ENCODE measurements around the gene LRRC56.
A peak's percentile ranks its signal among the peaks of the same experiment; 100 is the strongest.
"Not testable (repeated sequence)": the region's sequence is repeated elsewhere in the genome, so short reads cannot be mapped to it uniquely, and the experiment has no call there.

The LRRC56 gene

GRCh38 chr11:563066-563811 is 25.9 kb downstream of the LRRC56 start:
- intact Hi-C loops (cut with DNase I): loop anchor here (10.0 kb wide), 1 partner anchor 132 kb away; the partner anchor contains the start of genes DEAF1 and TMEM80
- no peak for DNase-seq

DNA sequence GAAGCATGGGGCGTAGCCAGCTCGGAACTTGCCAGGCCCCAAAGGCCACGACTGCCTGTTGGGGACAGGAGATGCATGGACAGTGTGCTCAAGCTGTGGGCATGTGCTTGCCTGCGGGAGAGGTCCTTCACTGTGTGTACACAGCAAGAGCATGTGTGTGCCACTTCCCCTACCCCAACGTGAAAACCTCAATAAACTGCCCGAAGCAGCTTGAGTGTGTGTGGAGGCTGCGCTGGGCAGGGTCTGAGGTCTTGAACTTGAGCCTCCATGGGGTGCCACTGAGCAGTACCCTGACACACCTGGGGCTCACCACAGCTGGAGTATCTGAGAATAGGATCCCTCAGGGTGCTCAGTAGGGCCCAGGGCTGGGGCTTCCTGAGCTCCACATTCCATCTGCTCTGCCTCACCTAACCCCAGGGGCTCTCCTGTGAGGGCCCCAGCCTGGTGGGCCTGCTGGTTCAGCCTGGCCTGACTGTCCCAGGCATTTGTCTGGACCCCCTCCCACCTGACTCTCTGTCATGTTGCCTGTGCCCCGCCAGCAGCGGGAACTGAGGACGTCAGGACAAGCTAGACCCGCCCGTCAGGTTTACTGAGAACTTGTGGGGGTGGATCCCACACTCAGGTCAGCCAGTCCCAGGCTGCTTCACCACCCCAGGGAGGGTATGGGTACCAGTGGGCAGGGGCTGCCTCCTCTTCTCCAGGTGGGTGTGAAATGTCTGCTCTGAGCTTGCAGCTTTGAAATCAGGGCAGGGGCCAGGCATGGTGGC is 26.7 kb downstream of the LRRC56 start:
- intact Hi-C loops (cut with DNase I): loop anchor here (10.0 kb wide), 1 partner anchor 131 kb away; the partner anchor contains the start of genes DEAF1 and TMEM80
- no peak for DNase-seq

DNA sequence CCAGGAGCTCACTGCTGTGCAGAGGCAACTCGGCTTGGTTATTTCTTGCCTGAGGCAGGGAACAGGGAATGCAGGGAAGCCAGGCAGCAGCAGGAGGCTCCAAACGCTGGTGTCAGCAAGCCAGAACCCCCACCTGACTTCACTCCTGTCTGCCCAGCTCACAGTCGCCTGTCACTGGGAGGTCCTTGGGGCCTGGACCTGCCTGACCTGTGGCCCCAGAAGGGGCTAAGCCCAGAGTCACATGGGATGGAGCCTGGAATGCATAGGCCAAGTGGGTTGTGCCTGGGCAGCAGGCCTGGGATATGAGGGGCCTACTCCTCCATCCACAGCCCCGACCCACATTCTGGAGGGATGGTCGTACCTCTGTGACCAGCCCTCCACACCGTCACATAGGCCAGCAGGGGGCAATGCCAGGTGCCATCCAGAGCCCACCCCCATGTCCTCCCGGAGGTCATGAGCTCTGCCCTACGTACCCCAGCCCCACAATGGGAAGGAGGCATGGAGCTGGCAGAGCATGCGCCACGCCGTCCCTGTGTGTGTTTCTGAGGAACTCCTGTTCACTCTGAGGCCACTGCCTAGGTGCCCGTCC is 28.7 kb downstream of the LRRC56 start:
- no peak for DNase-seq
- intact Hi-C loops (cut with DNase I): loop anchor here (10.0 kb wide), 1 partner anchor 129 kb away; the partner anchor contains the start of genes DEAF1 and TMEM80

DNA sequence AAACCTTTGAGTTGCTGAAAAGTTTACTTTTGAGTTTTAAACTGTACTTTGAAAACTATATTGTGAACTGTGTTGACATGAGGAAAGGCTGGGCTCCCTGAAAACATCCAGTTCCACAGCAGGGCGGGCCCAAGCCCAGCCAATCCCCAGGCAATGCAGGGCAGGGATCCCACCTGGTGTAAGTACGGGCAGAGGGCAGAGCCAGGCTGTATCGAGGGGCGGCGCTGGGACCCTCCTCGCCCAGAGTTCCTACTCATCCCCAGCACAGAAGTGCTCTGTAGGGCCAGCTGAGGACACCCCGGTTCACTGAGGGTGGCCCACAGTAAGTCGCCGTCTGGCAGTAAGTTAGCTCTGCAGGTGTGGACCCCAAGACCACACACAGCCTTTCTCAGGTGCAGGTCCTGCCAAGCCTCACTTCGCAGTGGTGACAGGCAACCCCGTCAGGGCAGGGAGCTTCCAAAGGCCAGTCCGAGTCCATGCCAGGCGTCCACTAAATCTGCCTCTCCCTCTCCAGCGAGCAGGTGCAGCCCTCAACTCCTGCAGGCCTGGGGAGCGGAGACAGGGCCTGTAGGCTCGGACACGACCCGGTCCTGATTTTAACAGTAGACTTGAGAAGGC is 29.8 kb downstream of the LRRC56 start:
- DNase-seq: no peak
- intact Hi-C loops (cut with DNase I): loop anchor here (10.0 kb wide), 1 partner anchor 128 kb away; the partner anchor contains the start of genes DEAF1 and TMEM80

DNA sequence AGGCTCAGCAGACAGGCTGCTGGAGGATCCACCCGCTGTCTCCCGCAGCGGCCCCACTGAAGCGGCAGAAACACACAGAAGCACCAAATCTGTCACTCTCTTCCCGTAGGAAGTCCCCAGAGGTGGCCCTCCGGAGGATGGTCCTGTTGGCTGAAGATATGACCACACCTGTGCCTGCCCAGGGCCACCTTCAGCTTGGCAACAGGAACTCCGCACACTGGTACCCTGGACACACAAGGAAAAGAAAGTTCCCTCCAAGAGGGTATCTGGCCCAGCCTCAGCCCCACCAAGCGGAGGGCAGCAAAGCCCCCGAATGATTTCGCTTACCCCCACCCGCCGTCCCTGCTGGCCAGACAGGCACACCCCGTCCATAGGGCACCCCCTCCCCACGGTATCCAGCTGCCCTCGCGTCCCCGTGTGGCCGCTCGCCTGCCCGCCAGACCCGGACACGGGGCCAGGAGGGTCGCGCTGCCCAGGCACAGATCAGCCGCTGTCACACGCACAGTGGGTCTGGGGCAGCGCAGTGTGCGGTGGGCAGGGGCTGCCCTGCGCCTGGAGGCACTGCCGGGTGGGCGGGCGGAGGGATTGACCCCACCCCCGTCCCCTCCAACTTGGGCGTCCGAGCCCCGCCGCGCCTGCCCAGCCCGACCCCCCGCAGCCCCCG is 30.4 kb downstream of the LRRC56 start:
- DNase-seq: no peak

GRCh38 chr11:568306-569157 is 31.2 kb downstream of the LRRC56 start:
- DNase-seq: peak; percentile 73 to 95 (median 92)
- intact Hi-C loops (cut with DNase I): loop anchor here (10.0 kb wide), 1 partner anchor 126 kb away; the partner anchor contains the start of genes DEAF1 and TMEM80

More for the DNA sequence above, 30.4 kb downstream of the LRRC56 start:
- intact Hi-C loops (cut with DNase I): loop anchor here (10.0 kb wide), 1 partner anchor 127 kb away; the partner anchor contains the start of genes DEAF1 and TMEM80

GRCh38 chr11:569158-569885 is 32.0 kb downstream of the LRRC56 start:
- no peak for DNase-seq
- intact Hi-C loops (cut with DNase I): loop anchor here (10.0 kb wide), 1 partner anchor 125 kb away; the partner anchor contains the start of genes DEAF1 and TMEM80

- peak in 19 of 42 donors; percentile 28 to 74 (median 45) for DNase-seq
- intact Hi-C loops (cut with DNase I): no loop called here
These were observed 34.5 kb downstream of the LRRC56 start for GRCh38 chr11:571802-572185.

DNA sequence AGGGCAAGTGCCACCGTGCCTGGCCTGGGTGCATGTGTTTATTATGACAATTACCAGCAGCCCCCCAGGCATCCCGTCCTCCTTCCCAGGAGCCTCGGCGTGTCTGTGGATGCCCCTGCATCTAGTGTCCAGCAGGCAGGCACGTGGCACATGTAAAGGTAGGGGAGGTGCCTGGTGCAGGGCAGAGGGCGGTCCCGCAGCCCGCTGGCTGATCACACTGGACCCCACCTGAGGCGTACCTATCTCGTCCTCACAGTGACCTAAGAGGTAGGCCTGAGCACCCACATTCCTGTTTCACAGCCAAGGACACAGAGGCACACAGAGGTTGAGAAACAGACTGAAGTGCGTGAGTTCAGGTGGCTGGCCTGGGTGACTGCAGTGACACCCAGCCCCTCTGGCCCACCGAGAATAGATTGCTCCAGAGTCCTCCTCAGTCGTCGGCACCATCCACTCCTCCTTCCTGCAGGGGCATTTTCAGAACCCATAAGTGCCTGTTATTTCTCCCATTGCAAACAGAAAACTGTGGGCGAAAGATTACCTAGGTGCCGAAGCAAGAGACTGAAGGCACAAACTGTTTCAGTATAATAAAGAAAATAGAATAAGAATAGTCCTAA is 35.9 kb downstream of the LRRC56 start:
- no peak for DNase-seq
- intact Hi-C loops (cut with DNase I): no loop called here

DNA sequence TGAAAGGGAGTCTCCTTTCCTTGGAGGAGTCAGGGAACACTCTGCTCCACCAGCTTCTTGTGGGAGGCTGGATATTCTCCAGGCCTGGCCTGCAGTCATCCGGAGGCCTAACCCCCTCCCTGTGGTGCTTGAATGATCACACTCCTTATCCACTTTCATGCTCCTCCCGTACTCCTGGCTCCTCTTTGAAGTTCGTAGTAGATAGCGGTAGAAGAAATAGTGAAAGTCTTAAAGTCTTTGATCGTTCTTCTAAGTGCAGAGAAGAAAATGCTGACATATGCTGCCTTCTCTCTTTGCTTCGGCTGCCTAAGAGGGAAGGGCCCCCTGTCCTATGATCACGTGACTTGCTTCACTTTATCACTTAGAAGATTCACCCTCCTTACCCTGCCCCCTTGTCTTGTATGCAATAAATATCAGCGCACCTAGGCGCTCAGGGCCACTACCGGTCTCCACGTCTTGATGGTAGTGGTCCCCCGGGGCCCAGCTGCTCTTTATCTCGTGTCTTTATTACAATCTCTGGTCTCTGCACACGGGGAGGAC is 36.8 kb downstream of the LRRC56 start:
- intact Hi-C loops (cut with DNase I); DNase-seq: not testable (repeated sequence)

GRCh38 chr11:574632-575312 is 37.4 kb downstream of the LRRC56 start:
- intact Hi-C loops (cut with DNase I): no loop called here
- peak in 7 of 42 donors; percentile 31 to 57 (median 45) for DNase-seq

DNA sequence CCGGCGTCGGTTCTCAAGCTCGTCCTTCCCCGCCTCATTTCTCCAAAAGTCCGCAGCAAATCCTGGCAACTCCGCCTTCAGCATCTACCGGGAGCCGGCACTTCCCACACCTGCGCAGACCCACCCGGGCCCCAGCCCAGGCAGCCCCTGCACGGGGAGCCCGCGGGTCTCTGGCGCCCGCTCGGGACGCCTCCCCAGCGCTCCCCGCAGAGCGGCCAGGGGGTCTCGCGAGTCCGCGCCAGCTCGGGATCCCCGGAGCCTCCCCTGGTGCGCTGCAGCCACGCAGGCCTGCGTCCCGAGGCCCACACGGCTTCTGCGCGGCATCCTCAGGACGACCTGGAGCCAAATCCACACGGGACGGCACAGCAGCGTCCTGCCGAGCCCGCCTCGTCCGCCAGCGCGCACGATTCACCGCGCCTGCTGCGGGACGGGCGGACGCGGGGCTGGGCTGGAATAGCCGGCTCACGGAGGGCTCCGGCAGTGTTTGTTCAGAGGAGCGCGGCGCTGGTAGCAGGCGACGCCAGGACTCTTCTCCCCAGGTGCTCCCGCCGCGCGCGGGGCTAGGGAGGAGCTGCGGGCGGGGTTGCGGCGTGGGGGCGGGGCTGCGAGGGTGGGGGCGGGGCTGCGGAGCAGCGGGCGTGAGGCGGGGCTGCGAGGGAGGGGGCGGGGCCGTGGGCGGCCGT is 38.1 kb downstream of the LRRC56 start:
- intact Hi-C loops (cut with DNase I): no loop called here

GRCh38 chr11:575996-576768 is 38.9 kb downstream of the LRRC56 start, which contains the start of gene PHRF1:
Gene PHRF1 (plus strand): TSS chr11:576470. CDS start chr11:581513, 5,043 bp downstream.
- peak; percentile 87 to 99 (median 97) for DNase-seq
- intact Hi-C loops (cut with DNase I): no loop called here

More for the DNA sequence above, 38.1 kb downstream of the LRRC56 start:
- peak in 13 of 42 donors; percentile 22 to 62 (median 42) for DNase-seq
